HepG2 (cell line): ENCODE results near the gene PAIP1. TPM values are rescaled to one million over a fixed set of nuclear protein-coding genes. Genes with fewer than 3 reads are reported as not detected.

Experiments
- ATAC-seq: fragments of 200-7000 bp; cut with Tn5 transposase; 3 replicates; pipeline ENCODE4 v1.9.1; 2020; ENCODE audit warnings: mild to moderate bottlenecking, moderate library complexity
- BruUV-seq: library from RNA; stranded (reverse); fragments of 400-500 nt; replicated peaks from 2 replicates; lab custom pipeline; 2021; lab: Mats Ljungman, UMichigan
- CTCF ChIA-PET: fragments of 300-600 bp; formaldehyde crosslinking; extraction: SDS; loops from one replicate; lab custom pipeline; 2021; ENCODE audit warnings: low total read pairs, inconsistent platforms, low intra/inter-chr PET ratio; lab: Yijun Ruan, JAX
- POLR2A ChIA-PET: fragments of 350-600 bp; sonication (Branson Sonifier 250); formaldehyde crosslinking; loops from one replicate; lab custom pipeline; 2020; ENCODE audit warnings: antibody characterized with exemption, inconsistent platforms; lab: Yijun Ruan, JAX
- DNase-seq: peaks from one replicate; pipeline ENCODE4 v3.0.0-alpha.2; 2015; ENCODE audit warnings: low spot score
- FAIRE-seq: peaks from 3 replicates; lab custom pipeline; 2011; peaks lifted over from hg19 to GRCh38; lab: Jason Lieb, UNC
- H2AFZ ChIP-seq: one replicate; pipeline ENCODE4 v1.6.1; 2011; ENCODE audit warnings: low read length, inconsistent platforms
- H3K27ac ChIP-seq: fragments of 300-600 bp; 3 replicates; pipeline ENCODE4 v1.8.0; 2011; ENCODE audit warnings: mixed run types, mild to moderate bottlenecking, mixed read lengths, low read length, inconsistent platforms; ENCODE audit not compliant: insufficient read depth; ENCODE audit errors: extremely low read length
- H3K27me3 ChIP-seq, 2 experiments: fragments of 200-600 bp in 1 of 2; 2 replicates in 1 of 2; 3 replicates in 1 of 2; pipeline versions ENCODE4 v1.6.0 to v1.8.0; 2011; ENCODE audit warnings: low read length in 2 of 2, mild to moderate bottlenecking in 2 of 2, moderate library complexity in 2 of 2, inconsistent platforms in 1 of 2; ENCODE audit not compliant: insufficient read depth in 2 of 2, control insufficient read depth in 1 of 2
- H3K36me3 ChIP-seq, 2 experiments: fragments of 200-600 bp in 1 of 2; replicated peaks in 1 of 2; 2 replicates in 1 of 2; 3 replicates in 1 of 2; pipeline versions ENCODE4 v1.5.1 to v1.8.0; 2011; ENCODE audit warnings: low read length in 2 of 2, inconsistent platforms in 1 of 2; ENCODE audit not compliant: insufficient read depth in 2 of 2, control insufficient read depth in 1 of 2
- H3K4me1 ChIP-seq: 2 replicates; pipeline ENCODE4 v1.5.1; 2012; ENCODE audit warnings: low read length, inconsistent platforms; ENCODE audit not compliant: insufficient read depth
- H3K4me2 ChIP-seq: 2 replicates; pipeline ENCODE4 v1.6.0; 2011; ENCODE audit warnings: low read depth, low read length, inconsistent platforms
- H3K4me3 ChIP-seq, 3 experiments: fragments of 200-600 bp in 1 of 3; sonication (generic), shearing (Covaris generic) in 1 of 3; replicated peaks in 1 of 3; 2 replicates each; pipeline ENCODE4 v1.5.1; 2011 to 2016; ENCODE audit warnings: low read length in 3 of 3, inconsistent platforms in 2 of 3, low read depth in 2 of 3, mild to moderate bottlenecking in 2 of 3, control low read depth in 1 of 3, mixed read lengths in 1 of 3; ENCODE audit not compliant: insufficient read depth in 1 of 3
- H3K79me2 ChIP-seq: one replicate; pipeline ENCODE4 v1.6.1; 2011; ENCODE audit warnings: low read length, inconsistent platforms; ENCODE audit not compliant: insufficient read depth
- H3K9ac ChIP-seq: 2 replicates; pipeline ENCODE4 v1.6.0; 2011; ENCODE audit warnings: mild to moderate bottlenecking, low read depth, low read length, inconsistent platforms; ENCODE audit not compliant: insufficient read depth
- H3K9me3 ChIP-seq: 2 replicates; pipeline ENCODE4 v1.5.1; 2012; ENCODE audit warnings: mild to moderate bottlenecking, low read length
- H4K20me1 ChIP-seq: 2 replicates; pipeline ENCODE4 v1.6.0; 2011; ENCODE audit warnings: inconsistent platforms, mild to moderate bottlenecking, low read length, moderate library complexity; ENCODE audit not compliant: insufficient read depth
- CBX2 ChIP-seq, 2 experiments: fragments of 200-600 bp in 1 of 2; sonication (generic); formaldehyde crosslinking in 1 of 2; IDR thresholded peaks; 2 replicates each; pipeline versions ENCODE4 v1.7.0 to v1.8.1; 2018 to 2022; ENCODE audit warnings: low read depth in 2 of 2, low read length in 1 of 2, mild to moderate bottlenecking in 1 of 2, missing genetic modification reagents in 1 of 2
- FOXP1 ChIP-seq, 2 experiments: fragments of 450-650 bp in 1 of 2; IDR thresholded peaks; 2 replicates each; pipeline ENCODE4 v1.6.1; 2017 to 2018; ENCODE audit warnings: antibody characterized with exemption in 1 of 2
- HOXA3 ChIP-seq: sonication (generic); formaldehyde crosslinking; IDR thresholded peaks from 2 replicates; pipeline ENCODE4 v1.5.0; 2020; ENCODE audit warnings: missing genetic modification reagents
- HOXA7 ChIP-seq: sonication (generic); formaldehyde crosslinking; IDR thresholded peaks from 2 replicates; pipeline ENCODE4 v1.8.1; 2022; ENCODE audit warnings: mild to moderate bottlenecking, missing genetic modification reagents, moderate library complexity
- KMT2A ChIP-seq: sonication (generic); formaldehyde crosslinking; IDR thresholded peaks from 2 replicates; pipeline ENCODE4 v1.4.0; 2020; ENCODE audit warnings: missing genetic modification reagents
- LCORL ChIP-seq, 2 experiments: fragments of 450-650 bp in 1 of 2; sonication (generic) in 1 of 2; formaldehyde crosslinking in 1 of 2; IDR thresholded peaks; 2 replicates each; pipeline versions ENCODE4 v1.5.0 to v1.6.1; 2017 to 2020; ENCODE audit warnings: antibody characterized with exemption in 1 of 2, missing genetic modification reagents in 1 of 2
- LRRFIP1 ChIP-seq: sonication (generic); formaldehyde crosslinking; conservative IDR thresholded peaks from 2 replicates; pipeline ENCODE4 v1.4.0; 2020; ENCODE audit warnings: missing genetic modification reagents
- MBNL3 ChIP-seq: fragments of 250-450 bp; sonication (Bioruptor Pico); conservative IDR thresholded peaks from 2 replicates; pipeline ENCODE4 v1.8.0; 2022; ENCODE audit warnings: mild to moderate bottlenecking, inconsistent platforms
- PHB2 ChIP-seq: fragments of 450-650 bp; IDR thresholded peaks from 2 replicates; pipeline ENCODE4 v1.6.1; 2018; ENCODE audit not compliant: partially characterized antibody
- RFXANK ChIP-seq: IDR thresholded peaks from 2 replicates; pipeline ENCODE4 v1.6.1; 2016
- RORA ChIP-seq: sonication (generic); formaldehyde crosslinking; IDR thresholded peaks from 2 replicates; pipeline ENCODE4 v1.5.0; 2020; ENCODE audit warnings: mild to moderate bottlenecking, missing genetic modification reagents, moderate library complexity
- TAF15 ChIP-seq: fragments of 200-400 bp; formaldehyde crosslinking; IDR thresholded peaks from one replicate; pipeline ENCODE4 v1.6.1; 2018; ENCODE audit warnings: mild to moderate bottlenecking, low read depth, low read length; ENCODE audit not compliant: poor library complexity, severe bottlenecking
- TARDBP ChIP-seq: sonication (generic); formaldehyde crosslinking; IDR thresholded peaks from 2 replicates; pipeline ENCODE4 v1.8.0; 2022; ENCODE audit warnings: mild to moderate bottlenecking, missing genetic modification reagents
- ZFP36 ChIP-seq: fragments of 150-350 bp; IDR thresholded peaks from 2 replicates; pipeline ENCODE4 v1.6.1; 2018; ENCODE audit warnings: borderline replicate concordance, low read length, low read depth; ENCODE audit not compliant: partially characterized antibody
- ZKSCAN8 ChIP-seq: IDR thresholded peaks from 2 replicates; pipeline ENCODE4 v1.6.1; 2016; ENCODE audit warnings: borderline replicate concordance, missing genetic modification reagents, missing compliant biosample characterization
- ZNF20 ChIP-seq: sonication (generic); formaldehyde crosslinking; IDR thresholded peaks from 2 replicates; pipeline ENCODE4 v1.4.0; 2020; ENCODE audit warnings: mild to moderate bottlenecking, moderate library complexity, missing genetic modification reagents
- ZNF24 ChIP-seq: fragments of 450-650 bp; IDR thresholded peaks from 2 replicates; pipeline ENCODE4 v1.6.1; 2017; ENCODE audit warnings: antibody characterized with exemption, mild to moderate bottlenecking
- ZNF282 ChIP-seq: fragments of 450-650 bp; IDR thresholded peaks from 2 replicates; pipeline ENCODE4 v1.6.1; 2018; ENCODE audit not compliant: partially characterized antibody
- ZNF629 ChIP-seq: sonication (generic); formaldehyde crosslinking; conservative IDR thresholded peaks from 2 replicates; pipeline ENCODE4 v1.5.0; 2020; ENCODE audit warnings: missing genetic modification reagents
- in situ Hi-C: cut with HindIII; loops from 2 replicates; pipeline ENCODE4 v1.10.0; 2017; ENCODE audit warnings: low pct_unique_long_range_greater_than_20kb; ENCODE audit not compliant: extremely low pct_ligation_motif_present
- intact Hi-C: fragments of 100-400 bp; cut with micrococcal nuclease; formaldehyde crosslinking; loops from one replicate; pipeline ENCODE4 v1.10.0; 2022; ENCODE audit not compliant: unreplicated experiment
- polyA plus RNA-seq, 8 experiments: library from polyadenylated mRNA; depleted of rRNA in 3 of 8; stranded (reverse) in 7 of 8; unstranded in 1 of 8; fragments of >200 nt; fragmentation: Illumina TruSeq in 4 of 8; extraction: Trizol in 4 of 8; gene quantifications; 2 replicates each; pipeline versions ENCODE4 v1.2.1 to v1.2.3, GENCODE V29; 2011 to 2016; ENCODE audit warnings: low read depth in 4 of 8, missing spikeins in 1 of 8, mixed read lengths in 1 of 8; ENCODE audit not compliant: insufficient read depth in 1 of 8
- total RNA-seq, 5 experiments: library from RNA; depleted of rRNA; stranded (reverse); fragments of >200 nt; fragmentation: Illumina TruSeq; extraction: Trizol; gene quantifications; 2 replicates each; pipeline ENCODE4 v1.2.3, GENCODE V29; 2016; ENCODE audit warnings: low read depth in 1 of 5
- TF ChIP-seq, protein P1 (sequence below): sonication (generic); formaldehyde crosslinking; IDR thresholded peaks from 2 replicates; pipeline ENCODE4 v1.4.0; 2020; ENCODE audit warnings: mild to moderate bottlenecking, missing genetic modification reagents, borderline replicate concordance
- TF ChIP-seq, protein P2 (sequence below): sonication (generic); formaldehyde crosslinking; IDR thresholded peaks from 2 replicates; pipeline ENCODE4 v1.8.0; 2022; ENCODE audit warnings: missing genetic modification reagents, mild to moderate bottlenecking, borderline replicate concordance

PAIP1 gene
- total and polyA plus RNA-seq, 2 of the 13 experiments (the other 11 are each of a cell fraction or from before 2014, with no cell fraction given), result 96.6 to 116 TPM

DNA sequence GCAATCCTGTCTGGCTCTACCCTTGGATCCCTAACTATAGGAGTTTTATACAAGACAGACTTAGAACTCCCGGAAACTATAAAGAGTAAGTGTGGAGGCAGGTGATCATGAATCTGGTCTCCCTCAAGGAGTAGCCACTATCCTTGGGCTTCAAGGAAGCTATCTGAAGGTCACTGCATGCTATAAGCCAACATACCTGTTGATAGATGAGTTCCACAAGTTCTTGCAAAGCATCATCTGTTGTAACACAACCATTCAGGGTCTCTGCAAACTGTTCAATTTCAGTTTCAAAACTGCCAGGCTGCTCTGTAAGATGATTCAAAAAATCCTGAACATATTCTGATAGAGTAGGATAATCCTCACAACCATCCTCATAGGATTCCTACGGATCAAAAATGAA is 9.3 kb downstream of the PAIP1 start (continued):
- TF ChIP-seq FOXP1 (IDR thresholded peaks at IDR 0.05), result no peak
- TF ChIP-seq FOXP1 (CRISPR knock-in tag; IDR thresholded peaks at IDR 0.05), result no peak
- TF ChIP-seq ZNF282, result no peak
- no peak for TF ChIP-seq LCORL (IDR thresholded peaks at IDR 0.05)
- TF ChIP-seq LCORL (CRISPR knock-in tag; IDR thresholded peaks at IDR 0.05), result no peak
- TF ChIP-seq LRRFIP1 (CRISPR knock-in tag), result no peak
- no peak for TF ChIP-seq TAF15
- TF ChIP-seq MBNL3 (CRISPR knock-in tag), result no peak
- TF ChIP-seq RORA, result no peak
- TF ChIP-seq RFXANK (CRISPR knock-in tag), result no peak
- no peak for TF ChIP-seq ZNF24

GRCh38 chr5:43543434-43543833 is 13.4 kb downstream of the PAIP1 start:
- H2AFZ ChIP-seq, result no peak overlapping the region
- H3K4me1 ChIP-seq, result no peaks in the 10 kb centered on the region
- ChIA-PET CTCF (no interaction called here), POLR2A (no interaction called here)
- H3K9ac ChIP-seq, result no peak overlapping the region
- no peak for ATAC-seq
- no peak overlapping the region for H3K4me2 ChIP-seq
- no peaks in the 10 kb centered on the region for H3K9me3 ChIP-seq
- in situ Hi-C loops (no loop called here), intact Hi-C loops (no loop called here)
- no peak overlapping the region for H3K4me3 ChIP-seq
- no peak overlapping the region for H3K27ac ChIP-seq
- H3K27me3 ChIP-seq, result no peaks in the 10 kb centered on the region
- H3K36me3 ChIP-seq, result peaks cover 15 to 89% of the 10 kb centered on the region in 2 experiments
- no peaks in the 10 kb centered on the region; the same call in 1 of the 2 replicates for H4K20me1 ChIP-seq
- FAIRE-seq, result no peak
- no peak for DNase-seq
- H3K79me2 ChIP-seq, result peaks cover 5% of the 10 kb centered on the region
- BruUV-seq, result no TSS peak
- TF ChIP-seq ZKSCAN8 (CRISPR knock-in tag) (no peak), PHB2 (no peak), ZNF20 (CRISPR knock-in tag) (no peak), HOXA3 (CRISPR knock-in tag) (no peak), TARDBP (CRISPR knock-in tag) (no peak), ZFP36 (no peak), KMT2A (no peak), CBX2 (IDR thresholded peaks at IDR 0.05; ENCODE audit: low read depth, low read length) (no peak), CBX2 (CRISPR knock-in tag; IDR thresholded peaks at IDR 0.05; ENCODE audit: low read depth) (no peak), HOXA7 (CRISPR knock-in tag) (no peak), ZNF629 (CRISPR knock-in tag) (no peak)
- TF ChIP-seq, protein P1, sequence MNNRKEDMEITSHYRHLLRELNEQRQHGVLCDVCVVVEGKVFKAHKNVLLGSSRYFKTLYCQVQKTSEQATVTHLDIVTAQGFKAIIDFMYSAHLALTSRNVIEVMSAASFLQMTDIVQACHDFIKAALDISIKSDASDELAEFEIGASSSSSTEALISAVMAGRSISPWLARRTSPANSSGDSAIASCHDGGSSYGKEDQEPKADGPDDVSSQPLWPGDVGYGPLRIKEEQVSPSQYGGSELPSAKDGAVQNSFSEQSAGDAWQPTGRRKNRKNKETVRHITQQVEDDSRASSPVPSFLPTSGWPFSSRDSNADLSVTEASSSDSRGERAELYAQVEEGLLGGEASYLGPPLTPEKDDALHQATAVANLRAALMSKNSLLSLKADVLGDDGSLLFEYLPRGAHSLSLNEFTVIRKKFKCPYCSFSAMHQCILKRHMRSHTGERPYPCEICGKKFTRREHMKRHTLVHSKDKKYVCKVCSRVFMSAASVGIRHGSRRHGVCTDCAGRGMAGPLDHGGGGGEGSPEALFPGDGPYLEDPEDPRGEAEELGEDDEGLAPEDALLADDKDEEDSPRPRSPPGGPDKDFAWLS, result no peak
- TF ChIP-seq, protein P2, sequence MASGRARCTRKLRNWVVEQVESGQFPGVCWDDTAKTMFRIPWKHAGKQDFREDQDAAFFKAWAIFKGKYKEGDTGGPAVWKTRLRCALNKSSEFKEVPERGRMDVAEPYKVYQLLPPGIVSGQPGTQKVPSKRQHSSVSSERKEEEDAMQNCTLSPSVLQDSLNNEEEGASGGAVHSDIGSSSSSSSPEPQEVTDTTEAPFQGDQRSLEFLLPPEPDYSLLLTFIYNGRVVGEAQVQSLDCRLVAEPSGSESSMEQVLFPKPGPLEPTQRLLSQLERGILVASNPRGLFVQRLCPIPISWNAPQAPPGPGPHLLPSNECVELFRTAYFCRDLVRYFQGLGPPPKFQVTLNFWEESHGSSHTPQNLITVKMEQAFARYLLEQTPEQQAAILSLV (CRISPR knock-in tag), result no peak
